ENCODE measurements around the gene GYS1. TPM values are rescaled to one million over a fixed set of nuclear protein-coding genes. Genes with fewer than 3 reads are reported as not detected.

The GYS1 gene
- total and polyA plus RNA-seq, 8 donors: 42.5 to 56.3 (median 48.7) TPM

- H3K27ac ChIP-seq: no peak overlapping the region
- H3K36me3 ChIP-seq: no peaks in the 10 kb centered on the region
- H3K27me3 ChIP-seq: no peaks in the 10 kb centered on the region
- DNase-seq (no peak), ATAC-seq (no peak)
- intact Hi-C loops (cut with DNase I): no loop called here
- H3K4me3 ChIP-seq: no peak overlapping the region
- peaks cover 0 to 11% of the 10 kb centered on the region in 2 donors for H3K9me3 ChIP-seq
- no peak for TF ChIP-seq CTCF (IDR thresholded peaks at IDR 0.05)
- H3K4me1 ChIP-seq: no peaks in the 10 kb centered on the region
Observed at GRCh38 chr19:48947258-48947542, 45.9 kb downstream of the GYS1 start.

GRCh38 chr19:48946463-48947257 lies 46.4 kb downstream of the GYS1 start:
- peaks cover 0 to 11% of the 10 kb centered on the region in 2 donors for H3K9me3 ChIP-seq
- no peak for TF ChIP-seq CTCF (IDR thresholded peaks at IDR 0.05)
- DNase-seq (no peak), ATAC-seq (no peak)
- no peak overlapping the region for H3K4me3 ChIP-seq
- H3K4me1 ChIP-seq: no peaks in the 10 kb centered on the region
- intact Hi-C loops (cut with DNase I): no loop called here
- H3K36me3 ChIP-seq: no peaks in the 10 kb centered on the region
- no peak overlapping the region for H3K27ac ChIP-seq
- H3K27me3 ChIP-seq: no peaks in the 10 kb centered on the region

- no peaks in the 10 kb centered on the region for H3K27me3 ChIP-seq
- no peak for TF ChIP-seq CTCF (IDR thresholded peaks at IDR 0.05)
- DNase-seq: no peak
- H3K4me1 ChIP-seq: no peaks in the 10 kb centered on the region
- no peak overlapping the region for H3K27ac ChIP-seq
- H3K9me3 ChIP-seq: peaks cover 0 to 16% of the 10 kb centered on the region in 2 donors
- no peak for ATAC-seq
- no peak overlapping the region for H3K4me3 ChIP-seq
- intact Hi-C loops (cut with DNase I): no loop called here
- peaks cover 0 to 1% of the 10 kb centered on the region in 2 donors for H3K36me3 ChIP-seq
Observed at GRCh38 chr19:48945817-48946216, 47.3 kb downstream of the GYS1 start.

- no peak overlapping the region for H3K27ac ChIP-seq
- ATAC-seq (no peak), DNase-seq (no peak)
- intact Hi-C loops (cut with DNase I): no loop called here
- no peak for TF ChIP-seq CTCF (IDR thresholded peaks at IDR 0.05)
- no peak overlapping the region for H3K4me3 ChIP-seq
- H3K27me3 ChIP-seq: no peaks in the 10 kb centered on the region
- no peaks in the 10 kb centered on the region for H3K4me1 ChIP-seq
- peaks cover 0 to 20% of the 10 kb centered on the region in 2 donors for H3K9me3 ChIP-seq
- peaks cover 0 to 5% of the 10 kb centered on the region in 2 donors for H3K36me3 ChIP-seq
Observed at GRCh38 chr19:48945415-48945814, 47.7 kb downstream of the GYS1 start.

GRCh38 chr19:48943081-48943480 lies 50.0 kb downstream of the GYS1 start:
- DNase-seq (no peak), ATAC-seq (no peak)
- TF ChIP-seq CTCF (IDR thresholded peaks at IDR 0.05): no peak
- H3K36me3 ChIP-seq: peaks cover 0 to 5% of the 10 kb centered on the region in 2 donors
- H3K27me3 ChIP-seq: no peaks in the 10 kb centered on the region
- no peak overlapping the region for H3K27ac ChIP-seq
- no peaks in the 10 kb centered on the region for H3K4me1 ChIP-seq
- H3K4me3 ChIP-seq: no peak overlapping the region
- H3K9me3 ChIP-seq: peaks cover 0 to 21% of the 10 kb centered on the region in 2 donors
- intact Hi-C loops (cut with DNase I): no loop called here
